Activated CD8-positive, alpha-beta memory T cell treated with anti-CD3 and anti-CD28 coated beads, Interleukin-2, amount 10 ng/mL, durations not matched to agents 7 days and 5 days (primary cell): ENCODE data around the gene CHCHD10. TPM values are rescaled to one million over a fixed set of nuclear protein-coding genes. Genes with fewer than 3 reads are reported as not detected.

Source experiments
- ATAC-seq: fragments of 150-1000 bp; cut with Tn5 transposase; one replicate; pipeline ENCODE4 v1.10.0; 2021; ENCODE audit warnings: moderate library complexity
- CTCF ChIA-PET: fragments of 350-600 bp; sonication (Branson Sonifier 250); formaldehyde crosslinking; loops from one replicate; lab custom pipeline; 2021; ENCODE audit warnings: antibody characterized with exemption; lab: Charles Lee
- DNase-seq: peaks from one replicate; pipeline ENCODE4 v3.0.0-alpha.2; 2020
- H3K27ac Mint-ChIP-seq: one replicate; pipeline ENCODE4 v1.8.0; 2021; ENCODE audit warnings: mild to moderate bottlenecking, mixed read lengths
- H3K27me3 Mint-ChIP-seq: one replicate; pipeline ENCODE4 v1.8.0; 2021; ENCODE audit warnings: mixed read lengths
- H3K36me3 Mint-ChIP-seq: one replicate; pipeline ENCODE4 v1.8.0; 2021; ENCODE audit warnings: mild to moderate bottlenecking, mixed read lengths
- H3K4me1 Mint-ChIP-seq: one replicate; pipeline ENCODE4 v1.8.0; 2021; ENCODE audit warnings: mixed read lengths
- H3K4me3 Mint-ChIP-seq: one replicate; pipeline ENCODE4 v1.8.0; 2021; ENCODE audit warnings: mild to moderate bottlenecking, moderate library complexity, mixed read lengths
- H3K9me3 Mint-ChIP-seq: one replicate; pipeline ENCODE4 v1.8.0; 2022; ENCODE audit warnings: low read depth, mixed read lengths
- total RNA-seq, 2 experiments: library from RNA; stranded (reverse); gene quantifications; one replicate each; pipeline ENCODE4 v1.2.3, GENCODE V29; 2021

CHCHD10 gene
- 100 to 1,000 TPM; 155 to 159 TPM for total RNA-seq

- H3K27ac Mint-ChIP-seq: peak within 1 kb of the TSS; percentile 75
- H3K36me3 Mint-ChIP-seq: peaks cover 3% of the 10 kb centered on the region
- ATAC-seq (peak; percentile 71), DNase-seq (peak; percentile 85)
- H3K9me3 Mint-ChIP-seq: no peaks in the 10 kb centered on the region
- peaks cover 53% of the 10 kb centered on the region for H3K4me1 Mint-ChIP-seq
- no peaks in the 10 kb centered on the region for H3K27me3 Mint-ChIP-seq
- H3K4me3 Mint-ChIP-seq: peak within 1 kb of the TSS; percentile 75
- CTCF ChIA-PET: interaction anchor here (0.5 to 8.8 kb wide), 16 partner anchors 10 to 273 kb away, joined by 3 to 95 read pairs (median 4); partner anchors contain the start of genes SLC2A11 and ZNF70
These were observed at the start of gene CHCHD10 for GRCh38 chr22:23767673-23768548. Gene CHCHD10, minus strand, starts transcription at chr22:23767972. Its CDS starts 98 bp downstream, at chr22:23767874.

- no peak overlapping the region for H3K4me3 Mint-ChIP-seq
- peaks cover 54% of the 10 kb centered on the region for H3K36me3 Mint-ChIP-seq
- peaks cover 38% of the 10 kb centered on the region for H3K4me1 Mint-ChIP-seq
- peak overlapping the region; percentile 21 for H3K27ac Mint-ChIP-seq
- ATAC-seq (no peak), DNase-seq (no peak)
- CTCF ChIA-PET: no interaction called here
- no peaks in the 10 kb centered on the region for H3K9me3 Mint-ChIP-seq
- no peaks in the 10 kb centered on the region for H3K27me3 Mint-ChIP-seq
These were observed 49.4 kb upstream of the CHCHD10 start for GRCh38 chr22:23817146-23817545.

- DNase-seq (no peak), ATAC-seq (no peak)
- CTCF ChIA-PET: no interaction called here
- H3K27me3 Mint-ChIP-seq: no peaks in the 10 kb centered on the region
- peaks cover 50% of the 10 kb centered on the region for H3K36me3 Mint-ChIP-seq
- H3K4me3 Mint-ChIP-seq: no peak overlapping the region
- peaks cover 33% of the 10 kb centered on the region for H3K4me1 Mint-ChIP-seq
- no peaks in the 10 kb centered on the region for H3K9me3 Mint-ChIP-seq
- no peak overlapping the region for H3K27ac Mint-ChIP-seq
These were observed 48.6 kb upstream of the CHCHD10 start for GRCh38 chr22:23816156-23816976.

- ATAC-seq (no peak), DNase-seq (no peak)
- peaks cover 26% of the 10 kb centered on the region for H3K4me1 Mint-ChIP-seq
- H3K27me3 Mint-ChIP-seq: no peaks in the 10 kb centered on the region
- H3K9me3 Mint-ChIP-seq: no peaks in the 10 kb centered on the region
- no peak overlapping the region for H3K4me3 Mint-ChIP-seq
- CTCF ChIA-PET: no interaction called here
- H3K27ac Mint-ChIP-seq: peak overlapping the region; percentile 8
- H3K36me3 Mint-ChIP-seq: peaks cover 48% of the 10 kb centered on the region
These were observed 47.9 kb upstream of the CHCHD10 start for GRCh38 chr22:23815541-23816155.

GRCh38 chr22:23812378-23812777 lies 44.6 kb upstream of the CHCHD10 start:
- H3K36me3 Mint-ChIP-seq: peaks cover 30% of the 10 kb centered on the region
- no peak overlapping the region for H3K27ac Mint-ChIP-seq

GRCh38 chr22:23806837-23807236 lies 39.1 kb upstream of the CHCHD10 start:
- H3K36me3 Mint-ChIP-seq: peaks cover 37% of the 10 kb centered on the region
- H3K27me3 Mint-ChIP-seq: no peaks in the 10 kb centered on the region
- H3K4me1 Mint-ChIP-seq: no peaks in the 10 kb centered on the region
- CTCF ChIA-PET: no interaction called here
- no peak overlapping the region for H3K4me3 Mint-ChIP-seq
- DNase-seq (no peak), ATAC-seq (no peak)
- no peaks in the 10 kb centered on the region for H3K9me3 Mint-ChIP-seq
- H3K27ac Mint-ChIP-seq: peak overlapping the region; percentile 52

More at GRCh38 chr22:23812378-23812777, 44.6 kb upstream of the CHCHD10 start:
- CTCF ChIA-PET: interaction anchor here (1.2 to 2.3 kb wide), 4 partner anchors 23 to 45 kb away, joined by 4 to 6 read pairs (median 6); partner anchors contain the start of gene SLC2A11
- Mint-ChIP-seq H3K4me3 (no peak overlapping the region), H3K4me1 (peaks cover 2% of the 10 kb centered on the region), H3K27me3 (no peaks in the 10 kb centered on the region), H3K9me3 (no peaks in the 10 kb centered on the region)
- DNase-seq (no peak), ATAC-seq (no peak)

- no peak overlapping the region for H3K27ac Mint-ChIP-seq
- DNase-seq: no peak
- no peak for ATAC-seq
- H3K9me3 Mint-ChIP-seq: no peaks in the 10 kb centered on the region
- peaks cover 42% of the 10 kb centered on the region for H3K36me3 Mint-ChIP-seq
- no peaks in the 10 kb centered on the region for H3K27me3 Mint-ChIP-seq
- no peaks in the 10 kb centered on the region for H3K4me1 Mint-ChIP-seq
- no peak overlapping the region for H3K4me3 Mint-ChIP-seq
- CTCF ChIA-PET: no interaction called here
These were observed 37.1 kb upstream of the CHCHD10 start for GRCh38 chr22:23804781-23805291.

GRCh38 chr22:23803001-23803819 lies 35.4 kb upstream of the CHCHD10 start:
- DNase-seq (no peak), ATAC-seq (no peak)
- Mint-ChIP-seq H3K4me1 (no peaks in the 10 kb centered on the region), H3K27me3 (no peaks in the 10 kb centered on the region), H3K36me3 (peaks cover 45% of the 10 kb centered on the region), H3K27ac (no peak overlapping the region), H3K4me3 (no peak overlapping the region), H3K9me3 (no peaks in the 10 kb centered on the region)
- CTCF ChIA-PET: no interaction called here

- H3K4me1 Mint-ChIP-seq: no peaks in the 10 kb centered on the region
- H3K27ac Mint-ChIP-seq: no peak overlapping the region
- peaks cover 44% of the 10 kb centered on the region for H3K36me3 Mint-ChIP-seq
- no peaks in the 10 kb centered on the region for H3K9me3 Mint-ChIP-seq
- ATAC-seq (no peak), DNase-seq (no peak)
- CTCF ChIA-PET: no interaction called here
- H3K27me3 Mint-ChIP-seq: no peaks in the 10 kb centered on the region
- H3K4me3 Mint-ChIP-seq: no peak overlapping the region
These were observed 34.2 kb upstream of the CHCHD10 start for GRCh38 chr22:23801886-23802377.

- CTCF ChIA-PET: no interaction called here
- peaks cover 46% of the 10 kb centered on the region for H3K36me3 Mint-ChIP-seq
- DNase-seq (no peak), ATAC-seq (no peak)
- H3K27me3 Mint-ChIP-seq: no peaks in the 10 kb centered on the region
- H3K27ac Mint-ChIP-seq: no peak overlapping the region
- no peaks in the 10 kb centered on the region for H3K4me1 Mint-ChIP-seq
- no peak overlapping the region for H3K4me3 Mint-ChIP-seq
- H3K9me3 Mint-ChIP-seq: no peaks in the 10 kb centered on the region
These were observed 33.6 kb upstream of the CHCHD10 start for GRCh38 chr22:23801238-23801821.

GRCh38 chr22:23800297-23801237 lies 32.8 kb upstream of the CHCHD10 start:
- Mint-ChIP-seq H3K4me1 (no peaks in the 10 kb centered on the region), H3K27me3 (no peaks in the 10 kb centered on the region), H3K9me3 (no peaks in the 10 kb centered on the region), H3K36me3 (peaks cover 45% of the 10 kb centered on the region), H3K27ac (no peak overlapping the region), H3K4me3 (no peak overlapping the region)
- DNase-seq (no peak), ATAC-seq (no peak)
- CTCF ChIA-PET: no interaction called here
